NCI-H1092 treated with DMSO at 0.1 percent for 48 hours (cell line): ENCODE data around the gene CYP39A1.

ENCODE experiments used
- DNase-seq: peaks from one replicate; lab custom pipeline; 2025; lab: John Stamatoyannopoulos, UW

The CYP39A1 gene, protein sequence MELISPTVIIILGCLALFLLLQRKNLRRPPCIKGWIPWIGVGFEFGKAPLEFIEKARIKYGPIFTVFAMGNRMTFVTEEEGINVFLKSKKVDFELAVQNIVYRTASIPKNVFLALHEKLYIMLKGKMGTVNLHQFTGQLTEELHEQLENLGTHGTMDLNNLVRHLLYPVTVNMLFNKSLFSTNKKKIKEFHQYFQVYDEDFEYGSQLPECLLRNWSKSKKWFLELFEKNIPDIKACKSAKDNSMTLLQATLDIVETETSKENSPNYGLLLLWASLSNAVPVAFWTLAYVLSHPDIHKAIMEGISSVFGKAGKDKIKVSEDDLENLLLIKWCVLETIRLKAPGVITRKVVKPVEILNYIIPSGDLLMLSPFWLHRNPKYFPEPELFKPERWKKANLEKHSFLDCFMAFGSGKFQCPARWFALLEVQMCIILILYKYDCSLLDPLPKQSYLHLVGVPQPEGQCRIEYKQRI

DNA sequence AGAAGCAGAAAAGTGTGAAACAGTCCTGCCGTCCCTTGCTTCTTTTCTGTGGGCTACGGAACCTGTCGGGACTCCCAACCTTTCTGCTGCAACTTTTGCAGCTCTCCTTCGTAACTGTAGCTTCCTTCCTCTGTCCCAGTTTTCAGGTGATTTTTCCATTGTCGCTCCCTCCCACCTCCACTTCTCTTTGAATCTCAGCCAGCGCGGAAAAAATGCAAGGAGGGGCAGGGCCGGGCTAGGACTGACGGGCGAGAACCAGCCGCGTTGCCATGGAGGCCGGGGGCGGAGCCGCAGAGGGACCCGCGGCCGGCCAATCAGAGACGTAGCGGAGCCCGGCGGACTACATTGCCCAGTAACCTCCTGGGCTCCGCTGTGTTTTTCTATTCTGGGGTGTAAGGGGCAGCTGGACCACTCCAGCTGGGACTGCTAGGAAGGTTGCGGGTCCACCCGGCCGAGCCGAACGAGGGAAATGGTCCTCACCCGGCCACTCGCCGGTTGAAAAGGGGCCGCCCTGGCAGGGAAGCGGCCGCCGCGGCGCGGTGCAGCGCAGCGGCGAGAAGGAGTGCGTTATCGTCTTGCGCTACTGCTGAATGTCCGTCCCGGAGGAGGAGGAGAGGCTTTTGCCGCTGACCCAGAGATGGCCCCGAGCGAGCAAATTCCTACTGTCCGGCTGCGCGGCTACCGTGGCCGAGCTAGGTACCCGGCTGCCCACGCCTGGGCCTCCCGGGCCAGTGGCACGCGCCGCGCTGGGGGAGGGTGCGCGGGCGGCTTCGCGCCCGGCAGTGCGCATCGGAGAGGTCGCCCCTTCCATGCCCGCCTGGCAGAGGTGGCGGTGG is at the start of gene CYP39A1, which contains the start of gene SLC25A27:
CYP39A1 (minus strand) TSS at position 216 of the 836 bp plus-strand sequence. CDS start 236 bp downstream, outside the sequence.
SLC25A27 (plus strand) TSS at position 373 of the 836 bp plus-strand sequence; CDS start at position 591, 218 bp downstream.
- DNase-seq: peak; percentile 77

DNA sequence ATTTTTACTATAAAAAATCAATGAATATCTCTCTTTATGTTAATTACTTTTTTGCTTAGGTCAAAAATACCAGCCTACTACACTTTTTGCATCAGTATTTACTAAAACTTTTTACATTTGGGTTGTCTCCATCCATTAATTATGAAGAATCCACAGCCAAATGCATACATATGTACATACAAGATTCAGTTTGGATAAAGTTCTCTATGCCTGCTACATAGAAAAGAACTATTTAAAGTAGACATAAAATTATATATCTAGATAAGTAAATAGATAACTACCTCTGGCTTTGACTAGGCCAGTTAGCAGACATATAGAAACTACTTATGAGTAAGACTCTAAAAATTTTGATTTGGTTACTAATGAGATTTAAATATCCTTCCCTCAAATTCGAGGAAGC is 47.4 kb upstream of the CYP39A1 start:
- no peak for DNase-seq

DNA sequence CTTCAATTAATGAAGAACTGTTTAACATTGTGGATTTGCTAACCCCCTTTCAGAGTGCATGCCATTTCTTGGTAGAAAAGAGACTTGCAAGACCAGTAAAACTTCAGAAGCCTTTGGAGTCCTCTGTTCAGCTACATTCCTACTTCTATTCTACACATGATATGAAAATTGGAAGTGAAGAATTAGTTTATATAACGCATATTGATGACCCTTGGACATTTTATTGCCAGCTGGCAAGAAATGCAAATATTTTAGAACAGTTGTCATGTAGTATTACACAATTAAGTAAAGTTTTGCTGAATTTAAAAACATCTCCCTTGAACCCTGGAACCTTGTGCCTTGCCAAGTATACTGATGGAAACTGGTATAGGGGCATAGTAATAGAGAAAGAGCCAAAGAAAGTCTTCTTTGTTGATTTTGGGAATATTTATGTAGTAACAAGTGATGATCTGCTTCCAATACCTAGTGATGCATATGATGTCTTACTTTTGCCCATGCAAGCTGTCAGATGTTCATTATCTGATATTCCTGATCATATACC is 38.4 kb upstream of the CYP39A1 start:
- no peak for DNase-seq

DNA sequence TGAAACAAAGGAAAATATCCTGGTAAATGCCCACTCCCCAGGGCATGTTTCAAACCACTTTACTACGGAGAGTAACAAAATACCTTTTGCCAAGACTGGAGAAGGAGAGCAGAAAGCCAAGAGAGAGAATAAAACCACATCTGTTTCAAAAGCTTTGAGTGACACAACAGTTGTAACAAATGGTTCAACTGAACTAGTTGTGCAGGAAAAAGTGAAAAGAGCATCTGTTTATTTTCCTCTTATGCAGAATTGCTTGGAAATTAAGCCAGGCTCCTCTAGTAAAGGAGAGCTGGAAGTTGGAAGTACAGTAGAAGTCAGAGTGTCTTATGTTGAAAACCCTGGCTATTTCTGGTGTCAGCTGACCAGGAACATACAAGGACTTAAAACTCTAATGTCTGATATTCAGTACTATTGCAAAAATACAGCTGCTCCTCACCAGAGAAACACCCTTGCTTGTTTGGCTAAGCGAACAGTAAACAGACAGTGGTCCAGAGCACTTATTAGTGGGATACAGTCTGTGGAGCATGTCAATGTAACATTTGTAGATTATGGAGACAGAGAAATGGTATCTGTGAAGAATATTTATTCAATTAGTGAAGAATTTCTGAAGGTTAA is 37.6 kb upstream of the CYP39A1 start:
- no peak for DNase-seq

DNA sequence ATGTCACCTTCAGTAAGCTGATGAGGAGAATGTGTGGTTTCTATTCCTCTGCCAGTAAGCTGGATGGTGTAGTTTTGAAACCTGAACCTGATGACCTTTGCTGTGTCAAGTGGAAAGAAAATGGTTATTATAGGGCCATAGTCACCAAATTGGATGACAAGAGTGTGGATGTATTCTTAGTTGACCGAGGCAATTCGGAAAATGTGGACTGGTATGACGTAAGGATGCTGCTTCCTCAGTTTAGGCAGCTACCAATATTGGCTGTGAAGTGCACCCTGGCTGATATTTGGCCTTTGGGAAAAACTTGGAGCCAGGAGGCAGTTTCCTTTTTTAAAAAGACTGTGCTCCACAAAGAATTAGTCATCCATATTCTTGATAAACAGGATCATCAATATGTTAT is 37.0 kb upstream of the CYP39A1 start:
- no peak for DNase-seq

DNA sequence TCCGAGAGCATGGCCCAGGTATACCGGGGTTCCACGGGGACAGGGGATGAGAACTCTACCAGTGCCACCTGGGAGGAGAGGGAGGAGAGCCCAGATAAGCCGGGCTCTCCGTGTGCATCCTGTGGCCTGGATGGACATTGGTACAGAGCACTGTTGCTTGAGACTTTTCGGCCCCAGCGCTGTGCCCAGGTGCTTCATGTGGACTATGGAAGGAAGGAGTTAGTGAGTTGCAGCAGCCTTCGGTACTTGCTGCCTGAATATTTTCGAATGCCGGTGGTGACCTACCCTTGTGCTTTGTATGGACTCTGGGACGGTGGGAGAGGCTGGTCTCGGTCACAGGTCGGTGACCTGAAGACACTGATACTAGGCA is 36.3 kb upstream of the CYP39A1 start:
- DNase-seq: no peak

DNA sequence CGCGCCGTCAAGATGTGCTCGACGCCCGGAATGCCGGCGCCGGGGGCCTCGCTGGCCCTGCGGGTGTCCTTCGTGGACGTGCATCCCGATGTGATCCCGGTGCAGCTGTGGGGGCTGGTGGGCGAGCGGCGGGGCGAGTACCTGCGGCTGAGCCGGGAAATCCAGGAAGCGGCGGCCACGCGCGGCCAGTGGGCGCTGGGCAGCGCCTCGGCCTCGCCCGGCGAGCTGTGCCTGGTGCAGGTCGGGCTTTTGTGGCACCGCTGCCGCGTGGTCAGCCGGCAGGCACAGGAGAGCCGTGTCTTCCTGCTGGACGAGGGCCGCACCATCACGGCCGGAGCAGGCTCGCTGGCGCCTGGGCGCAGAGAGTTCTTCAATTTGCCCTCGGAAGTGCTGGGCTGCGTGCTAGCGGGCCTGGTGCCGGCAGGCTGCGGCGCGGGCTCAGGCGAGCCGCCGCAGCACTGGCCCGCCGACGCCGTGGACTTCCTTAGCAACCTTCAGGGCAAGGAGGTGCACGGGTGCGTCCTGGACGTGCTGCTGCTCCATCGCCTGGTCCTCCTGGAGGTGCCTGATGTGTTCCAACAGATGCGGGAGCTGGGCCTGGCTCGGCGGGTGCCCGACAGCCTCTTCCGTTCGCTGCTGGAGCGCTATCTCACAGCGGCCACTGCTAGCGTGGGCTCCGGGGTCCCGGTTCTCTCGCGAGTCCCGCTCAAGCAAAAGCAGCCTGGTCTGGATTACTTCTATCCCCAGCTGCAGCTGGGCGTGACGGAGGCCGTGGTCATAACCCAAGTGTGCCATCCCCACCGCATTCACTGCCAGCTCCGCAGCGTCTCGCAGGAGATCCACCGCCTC is 35.7 kb upstream of the CYP39A1 start:
- no peak for DNase-seq

DNA sequence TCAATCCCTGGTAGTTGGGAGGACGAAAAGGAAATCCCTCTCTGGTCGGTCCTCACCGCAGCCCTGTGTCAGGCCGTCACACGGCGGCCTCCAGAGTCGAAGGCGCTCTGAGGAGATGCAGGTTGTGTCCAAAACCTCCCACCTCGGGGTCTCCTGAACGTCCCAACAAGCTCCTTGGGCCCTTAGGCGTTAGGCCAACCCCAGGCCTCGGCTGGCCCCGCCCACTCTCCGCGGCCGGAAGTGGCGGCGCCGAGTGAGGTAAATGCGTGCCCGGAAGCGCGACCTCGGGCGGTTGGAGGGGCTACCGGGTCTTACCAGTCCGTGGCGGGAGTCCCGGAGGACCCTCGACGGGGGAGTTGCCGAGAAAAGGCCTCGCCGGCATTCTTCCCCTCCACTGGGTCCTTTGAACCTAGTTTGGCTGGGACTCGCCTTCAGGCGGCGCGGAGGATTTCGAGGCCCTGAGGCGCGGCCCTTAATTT is 35.0 kb upstream of the CYP39A1 start, which contains the start of gene TDRD6:
TDRD6 (plus strand) TSS at position 267 of the 479 bp plus-strand sequence. CDS start 244 bp downstream, outside the sequence.
- DNase-seq: no peak

DNA sequence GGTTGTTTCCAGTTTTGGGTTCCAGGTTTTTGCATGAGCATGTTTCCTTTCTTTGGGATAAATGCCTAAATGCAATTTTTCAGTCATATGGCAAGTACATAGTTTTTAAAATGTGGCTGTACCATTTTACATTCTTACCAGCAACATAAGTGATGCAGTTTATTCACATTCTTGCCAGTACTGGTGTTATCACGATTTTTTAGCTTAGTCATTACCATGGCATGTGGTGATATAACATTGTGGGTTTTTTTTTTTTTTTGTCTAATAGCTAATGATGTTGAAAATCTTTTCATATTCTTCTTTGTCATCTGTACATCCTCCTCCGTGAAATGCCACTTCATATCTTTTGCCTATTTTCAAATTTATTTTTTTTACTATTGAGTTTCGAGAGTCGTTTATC is 32.2 kb upstream of the CYP39A1 start:
- no peak for DNase-seq

DNA sequence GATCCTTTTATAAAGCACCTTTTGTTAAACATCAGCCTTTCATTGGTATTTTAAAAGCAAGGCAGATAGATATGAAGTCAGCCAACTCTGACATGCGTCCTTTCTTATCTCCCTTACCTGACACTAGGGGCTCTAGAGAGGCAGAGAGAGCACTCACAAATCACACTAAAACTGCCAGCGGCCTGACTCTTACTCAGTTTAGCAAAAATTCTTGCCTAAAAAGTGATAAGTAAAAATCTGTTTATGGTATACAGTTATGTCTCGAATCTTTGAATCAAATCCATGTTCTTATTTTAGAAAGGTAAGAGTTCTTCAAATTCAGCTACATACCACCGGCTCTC is 24.7 kb upstream of the CYP39A1 start:
- no peak for DNase-seq

DNA sequence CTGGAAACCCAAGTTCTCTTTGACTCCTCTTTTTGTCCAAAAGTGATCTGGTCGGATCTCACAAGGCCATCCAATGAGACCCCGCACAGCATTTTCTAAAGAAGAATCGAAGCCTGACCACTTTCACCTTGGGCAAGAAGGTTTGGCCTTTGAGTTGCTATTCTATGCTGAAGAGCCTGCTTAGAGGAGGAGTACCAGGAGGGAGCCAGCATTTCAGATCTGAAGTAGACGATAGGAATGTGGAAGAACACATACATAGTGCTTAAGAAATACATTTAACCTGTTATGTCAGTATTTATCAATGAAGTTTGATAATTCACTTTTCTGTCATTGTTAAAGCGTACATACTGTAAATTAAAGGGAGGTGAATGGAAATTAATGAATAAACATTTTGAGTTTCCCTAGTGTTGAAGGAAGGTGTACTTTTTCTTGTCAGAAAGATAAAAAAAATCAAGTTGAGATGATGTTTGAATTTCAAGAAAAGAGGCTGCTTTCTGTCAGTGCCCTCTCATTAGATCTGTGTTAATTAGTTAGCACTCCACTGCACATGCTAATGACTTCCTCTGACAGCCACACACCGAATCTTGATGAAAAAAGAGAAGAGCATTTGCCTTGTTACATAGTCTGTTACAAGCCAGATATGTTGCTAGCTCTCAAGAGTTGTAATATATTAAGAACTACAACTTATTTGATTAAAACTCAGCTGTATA is 24.1 kb upstream of the CYP39A1 start:
- DNase-seq: no peak

DNA sequence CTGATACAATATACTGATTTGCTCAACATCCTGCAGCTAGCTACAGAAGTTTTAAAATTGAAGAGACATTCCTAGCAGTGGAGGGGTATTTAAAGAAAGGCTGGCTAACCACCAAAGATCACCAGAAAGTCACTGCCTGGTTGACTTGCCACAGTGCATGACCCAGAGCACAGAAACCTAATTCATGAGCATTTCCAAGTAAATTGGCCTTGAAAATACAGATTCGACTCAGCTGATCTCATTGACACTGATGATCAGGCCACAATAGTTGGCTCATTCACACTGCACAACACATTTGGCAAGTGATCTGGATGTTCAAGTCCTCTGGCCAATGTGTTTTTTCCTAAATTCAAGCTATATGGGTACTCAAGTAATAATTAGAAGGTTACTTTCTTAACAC is 21.8 kb upstream of the CYP39A1 start:
- no peak for DNase-seq

DNA sequence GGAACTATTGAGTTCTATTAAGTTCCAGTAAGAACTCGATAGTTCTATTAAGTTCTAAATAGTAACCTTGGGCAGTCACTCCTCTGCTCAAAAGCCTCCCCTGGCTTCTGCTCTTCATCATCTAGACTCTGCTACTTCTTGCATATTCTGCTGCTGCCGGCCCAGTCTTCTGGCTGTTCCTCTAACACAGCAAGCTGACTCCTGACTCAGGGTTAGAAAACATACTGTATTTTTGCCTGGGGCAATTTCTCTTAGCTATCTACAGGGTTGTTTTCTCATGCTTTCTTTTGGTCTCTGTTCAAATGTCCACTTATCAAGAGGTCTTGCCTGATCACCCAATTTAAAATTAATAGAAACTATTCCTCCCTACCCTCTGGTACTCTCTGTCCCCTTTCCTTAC is 14.8 kb upstream of the CYP39A1 start:
- no peak for DNase-seq

DNA sequence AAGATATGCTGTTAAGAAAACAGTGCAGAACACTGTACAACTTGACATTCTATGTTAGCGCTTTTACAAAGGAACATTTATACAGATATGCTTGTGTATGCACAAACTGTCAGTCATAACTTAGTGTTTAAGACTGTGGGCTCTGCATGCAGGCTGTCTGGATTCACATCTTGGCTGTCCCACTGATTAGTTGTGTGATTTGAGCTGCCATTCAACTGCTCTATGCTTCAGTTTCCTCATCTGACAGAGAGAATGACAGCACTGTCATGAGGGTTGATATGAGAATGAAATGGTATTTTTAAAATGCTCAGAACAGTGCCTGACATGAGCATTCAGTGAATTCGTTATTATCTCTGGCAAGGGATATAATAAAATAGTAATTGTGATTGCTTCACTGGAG is 8.9 kb upstream of the CYP39A1 start:
- DNase-seq: no peak

DNA sequence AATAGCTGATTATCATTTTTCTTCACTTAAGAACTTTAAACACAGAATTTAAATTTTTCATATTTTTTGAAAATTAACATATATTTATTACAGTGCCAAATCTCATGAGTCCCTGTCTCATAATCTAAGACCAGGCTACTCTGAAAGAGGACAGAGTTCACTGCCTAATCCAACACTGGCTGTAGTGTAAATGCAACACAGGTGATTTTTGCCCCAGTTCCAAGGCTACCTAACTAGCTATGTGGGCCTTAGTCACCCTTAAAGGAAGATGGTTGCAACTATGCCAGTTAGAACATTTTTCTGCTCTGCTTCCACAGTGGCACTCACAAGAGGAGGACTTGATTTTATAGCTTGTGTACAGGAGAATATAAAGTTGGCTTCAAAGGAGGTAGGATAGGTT is 5.0 kb upstream of the CYP39A1 start:
- DNase-seq: no peak

DNA sequence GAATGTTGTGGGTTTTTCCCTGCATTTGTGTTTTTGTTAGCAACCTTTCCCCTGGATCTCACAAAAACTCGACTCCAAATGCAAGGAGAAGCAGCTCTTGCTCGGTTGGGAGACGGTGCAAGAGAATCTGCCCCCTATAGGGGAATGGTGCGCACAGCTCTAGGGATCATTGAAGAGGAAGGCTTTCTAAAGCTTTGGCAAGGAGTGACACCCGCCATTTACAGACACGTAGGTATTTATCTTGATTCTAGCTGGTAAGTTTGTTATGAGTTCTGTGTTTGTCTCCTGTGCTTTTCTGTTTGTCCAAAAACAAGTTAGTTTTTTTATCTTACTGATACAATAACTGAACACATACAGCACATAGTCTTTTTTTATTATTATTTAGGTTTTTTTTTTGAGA is 3.2 kb upstream of the CYP39A1 start:
- DNase-seq: no peak

DNA sequence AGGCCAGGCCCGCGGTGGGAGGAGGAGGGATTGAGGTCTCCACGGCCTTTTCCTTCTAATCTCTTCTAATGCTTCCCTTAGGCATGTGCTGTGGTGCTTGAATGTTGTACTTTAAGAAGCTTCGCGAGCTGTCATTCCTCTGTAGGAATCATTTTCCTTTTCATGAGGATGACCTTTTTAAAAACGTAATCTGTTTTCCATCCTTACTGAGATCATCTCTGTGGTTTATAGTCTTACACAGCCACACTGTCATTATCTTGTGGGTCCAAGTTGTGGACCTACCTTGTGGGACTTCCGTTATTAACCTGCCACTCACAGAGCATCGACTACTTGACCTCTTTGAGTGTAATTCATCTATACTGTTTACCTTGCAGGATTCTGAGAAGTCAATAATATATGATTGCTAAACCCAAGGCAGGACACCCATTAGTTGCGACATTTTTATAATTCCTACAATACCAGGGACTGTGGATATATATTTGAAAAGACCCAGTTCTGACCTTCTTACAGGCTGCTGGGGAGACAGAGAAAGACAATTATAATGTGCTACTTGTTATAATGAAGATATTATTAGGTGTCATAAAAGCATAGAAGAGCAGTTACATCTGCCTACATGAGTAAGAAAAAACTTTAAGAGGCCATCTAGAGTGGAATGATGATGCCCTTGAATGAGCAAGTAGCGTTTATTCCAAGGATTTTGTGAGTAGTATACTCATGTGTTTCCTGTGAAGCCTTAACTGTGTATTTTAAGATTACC is 999 bp upstream of the CYP39A1 start:
- no peak for DNase-seq

DNA sequence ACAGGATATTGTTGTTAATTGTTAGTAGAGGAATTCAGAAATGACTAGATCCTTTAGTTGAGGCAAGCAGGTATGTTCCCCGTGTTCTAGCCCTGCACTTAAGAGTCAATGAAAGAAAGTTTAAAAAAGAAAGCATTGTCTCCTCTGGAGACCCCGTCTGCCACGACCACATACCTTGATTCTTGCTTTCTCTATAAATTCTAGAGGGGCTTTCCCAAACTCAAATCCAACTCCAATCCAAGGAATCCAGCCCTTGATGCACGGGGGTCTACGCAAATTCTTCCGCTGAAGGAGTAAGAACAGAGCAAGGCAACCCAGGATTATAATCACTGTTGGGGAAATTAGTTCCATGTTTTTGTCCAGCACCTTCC is 401 bp downstream of the CYP39A1 start:
- no peak for DNase-seq

DNA sequence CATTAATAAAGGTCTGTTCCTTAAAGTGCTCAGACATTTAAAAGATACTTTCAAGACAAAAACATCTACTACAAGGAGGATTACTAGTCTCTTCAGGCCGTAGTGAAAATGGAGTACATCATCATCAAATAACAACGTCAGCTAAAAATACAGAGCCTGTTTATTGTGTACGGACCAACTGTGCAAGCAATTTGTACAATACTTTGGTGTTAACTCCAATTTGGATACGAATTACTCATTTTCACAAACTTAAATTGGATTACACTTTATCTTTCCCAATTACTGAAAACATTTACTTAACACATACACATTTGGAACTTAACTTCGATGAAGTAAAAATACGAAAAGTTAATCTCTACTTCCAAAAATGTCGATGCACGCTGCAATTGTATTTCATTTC is 802 bp downstream of the CYP39A1 start:
- no peak for DNase-seq

DNA sequence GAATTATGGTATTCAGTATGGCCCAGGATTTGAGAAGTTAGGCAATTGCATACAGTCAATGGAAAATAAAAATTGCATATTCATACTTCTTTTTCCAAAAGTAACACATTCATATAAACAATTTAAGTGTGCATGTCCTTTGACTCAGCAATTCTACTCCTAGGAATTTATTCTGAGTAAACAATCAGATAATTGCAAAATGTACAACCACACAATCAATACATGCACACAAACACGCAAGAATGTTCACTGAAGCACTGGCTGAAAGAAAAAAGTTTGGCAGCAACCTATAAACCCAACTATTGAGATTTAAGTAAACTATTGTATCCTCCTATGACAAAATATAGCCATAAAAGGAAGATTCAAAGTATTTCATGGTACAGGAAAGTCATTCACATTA is 1.6 kb downstream of the CYP39A1 start:
- no peak for DNase-seq
